GM21576 (cell line): Measurements from ENCODE around the gene BBS5.
"Not testable (repeated sequence)": the region's sequence is repeated elsewhere in the genome, so short reads cannot be mapped to it uniquely, and the experiment has no call there.

Experiments used
- ATAC-seq: cut with Tn5 transposase; IDR thresholded peaks from one replicate; pipeline ENCODE4 v1.9.1; 2021; ENCODE audit warnings: mild to moderate bottlenecking, moderate library complexity; ENCODE audit not compliant: unreplicated experiment

BBS5 gene

GRCh38 chr2:169485650-169486138 is 6.4 kb downstream of the BBS5 start:
- ATAC-seq: no peak

GRCh38 chr2:169486487-169486886 is 7.2 kb downstream of the BBS5 start:
- ATAC-seq: no peak

- no peak for ATAC-seq
Observed at GRCh38 chr2:169490834-169491233, 11.5 kb downstream of the BBS5 start.

- no peak for ATAC-seq
Observed at GRCh38 chr2:169491378-169491777, 12.1 kb downstream of the BBS5 start.

DNA sequence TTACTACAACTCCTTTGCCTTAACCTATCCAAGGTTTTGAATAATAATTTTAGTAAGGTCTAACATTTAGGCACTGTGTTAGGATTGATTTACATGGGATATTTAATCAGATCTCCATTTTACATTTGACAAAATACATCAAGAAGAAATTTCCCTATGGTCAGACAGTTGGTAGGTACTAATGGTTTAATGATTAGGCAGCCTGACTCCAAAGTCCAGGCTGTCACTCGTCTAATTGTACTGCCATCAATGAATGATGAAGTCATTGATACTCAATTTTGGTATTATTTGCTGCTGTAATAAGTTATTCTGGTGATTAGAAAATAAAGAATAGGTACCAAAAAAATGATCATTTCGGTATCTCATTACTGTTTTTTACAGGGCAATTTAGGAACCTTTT is 14.1 kb downstream of the BBS5 start:
- ATAC-seq: no peak

- no peak for ATAC-seq
Observed at GRCh38 chr2:169495310-169495928, 16.1 kb downstream of the BBS5 start.

DNA sequence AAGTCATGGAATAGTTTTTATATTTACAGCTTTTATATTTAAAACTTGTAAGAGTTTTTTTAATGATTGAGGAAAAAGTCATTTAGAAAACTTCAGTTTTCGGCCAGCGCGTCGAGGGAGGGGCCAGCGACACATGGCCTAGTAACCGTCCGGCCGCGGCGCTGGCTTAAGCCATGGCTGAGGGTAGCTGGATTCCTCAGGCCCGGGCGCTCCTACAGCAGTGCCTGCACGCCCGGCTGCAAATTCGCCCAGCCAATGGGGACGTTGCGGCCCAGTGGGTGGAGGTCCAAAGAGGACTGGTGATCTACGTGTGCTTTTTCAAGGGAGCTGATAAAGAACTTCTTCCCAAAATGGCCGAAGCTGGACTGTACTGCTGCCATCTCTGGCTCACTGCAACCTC is 25.4 kb downstream of the BBS5 start:
- ATAC-seq: no peak

DNA sequence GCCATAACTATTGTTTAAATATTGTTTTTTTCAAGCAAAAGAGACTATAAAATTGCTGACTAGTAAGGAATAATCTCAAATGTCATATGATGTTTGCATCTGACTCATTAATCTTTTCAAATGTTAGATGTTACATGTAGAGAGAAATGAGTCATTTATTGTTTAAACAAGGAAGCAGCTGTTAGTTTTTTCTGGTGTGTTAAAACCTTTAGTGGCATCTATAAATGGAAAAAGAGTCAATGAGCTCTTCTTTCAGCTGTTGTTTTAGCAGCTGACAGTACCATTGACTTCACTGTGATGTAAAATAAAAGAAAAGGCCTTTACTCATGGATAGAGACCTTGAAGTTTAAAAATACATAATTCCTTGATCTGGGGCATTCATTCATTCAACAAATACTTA is 28.4 kb downstream of the BBS5 start:
- no peak for ATAC-seq

DNA sequence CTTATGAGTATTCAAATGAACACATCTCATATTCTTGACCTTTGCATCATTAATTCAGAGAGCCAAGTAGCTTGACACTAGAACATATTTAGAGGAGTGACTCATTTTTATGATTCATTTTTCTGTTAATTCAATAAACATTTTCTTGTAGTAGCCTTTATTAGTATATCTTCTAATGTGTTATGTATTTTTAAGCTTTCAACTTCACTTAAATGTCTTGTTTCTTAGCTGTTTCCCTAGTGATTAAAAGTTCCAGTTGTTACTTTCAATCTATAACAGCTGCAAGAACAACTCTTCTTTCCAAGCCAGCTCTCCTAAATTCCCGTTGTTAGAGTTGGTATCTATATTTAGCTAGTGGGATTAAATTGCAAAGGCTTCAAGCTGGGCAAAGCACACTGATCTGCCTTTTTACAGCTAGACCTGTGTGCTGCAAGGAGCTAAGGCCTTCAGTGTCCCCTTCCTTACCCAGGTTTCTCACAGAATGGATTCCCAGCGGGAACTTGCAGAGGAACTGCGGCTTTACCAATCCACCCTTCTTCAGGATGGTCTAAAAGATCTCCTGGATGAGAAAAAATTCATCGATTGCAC is 30.1 kb downstream of the BBS5 start, which contains the start of gene KLHL41:
Gene KLHL41 (plus strand): TSS at position 405 of the 588 bp plus-strand sequence. CDS start 77 bp downstream, at position 482.
- no peak for ATAC-seq

DNA sequence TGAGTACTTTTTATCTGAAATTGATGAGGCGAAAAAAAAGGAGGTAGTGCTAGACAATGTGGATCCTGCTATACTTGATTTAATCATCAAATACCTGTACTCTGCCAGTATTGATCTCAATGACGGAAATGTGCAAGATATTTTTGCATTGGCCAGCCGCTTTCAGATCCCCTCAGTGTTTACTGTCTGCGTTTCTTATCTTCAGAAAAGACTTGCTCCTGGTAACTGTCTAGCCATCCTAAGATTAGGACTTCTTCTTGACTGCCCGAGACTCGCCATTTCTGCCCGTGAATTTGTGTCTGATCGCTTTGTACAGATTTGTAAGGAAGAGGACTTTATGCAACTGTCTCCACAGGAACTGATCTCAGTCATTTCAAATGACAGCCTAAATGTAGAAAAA is 30.7 kb downstream of the BBS5 start:
- no peak for ATAC-seq

- no peak for ATAC-seq
Observed at GRCh38 chr2:169510496-169510895, 31.2 kb downstream of the BBS5 start.

- no peak for ATAC-seq
Observed at GRCh38 chr2:169511818-169512217, 32.5 kb downstream of the BBS5 start.

DNA sequence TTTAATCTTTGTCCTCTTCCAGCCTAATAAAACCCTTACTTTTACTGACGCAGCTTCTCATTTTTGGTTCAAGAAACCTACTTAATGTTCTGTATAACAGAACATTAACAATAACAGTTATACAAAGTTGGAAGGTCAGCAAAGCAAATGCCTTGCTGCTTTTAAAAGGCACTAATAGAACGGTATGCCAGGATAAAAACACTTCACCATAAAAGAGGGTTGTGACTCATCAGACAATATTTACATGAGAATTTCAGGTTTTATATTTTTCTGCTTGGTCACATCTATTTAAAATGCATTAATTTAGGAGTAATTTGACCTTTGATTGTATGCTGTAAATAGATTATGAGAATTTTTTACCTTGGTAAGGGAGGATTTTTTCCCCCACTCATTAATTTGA is 33.2 kb downstream of the BBS5 start:
- ATAC-seq: no peak

- no peak for ATAC-seq
Observed at GRCh38 chr2:169513094-169513493, 33.8 kb downstream of the BBS5 start.

DNA sequence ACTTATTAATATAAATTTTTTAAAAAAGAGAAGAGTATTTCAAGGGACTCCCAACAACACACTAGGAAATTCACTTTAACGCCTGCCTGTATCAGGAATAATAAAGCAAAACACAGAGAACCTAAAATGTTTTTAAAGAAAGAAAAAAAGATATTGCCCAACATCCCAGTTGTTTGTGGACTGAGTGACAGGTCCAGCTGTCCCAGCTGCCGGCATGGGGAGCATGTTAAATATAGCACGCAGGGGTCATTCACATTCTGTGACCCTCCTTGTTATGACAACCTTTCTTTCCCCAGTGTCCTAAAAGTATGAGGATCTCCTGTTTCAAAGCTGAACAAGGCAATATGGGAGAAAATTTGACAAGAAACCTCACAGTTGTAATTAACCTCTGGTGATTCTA is 34.6 kb downstream of the BBS5 start:
- ATAC-seq: no peak

- ATAC-seq: not testable (repeated sequence)
Observed at GRCh38 chr2:169514758-169515157, 35.5 kb downstream of the BBS5 start.

GRCh38 chr2:169516488-169516995 is 37.2 kb downstream of the BBS5 start:
- ATAC-seq: not testable (repeated sequence)

GRCh38 chr2:169520896-169521295 is 41.6 kb downstream of the BBS5 start:
- ATAC-seq: no peak

DNA sequence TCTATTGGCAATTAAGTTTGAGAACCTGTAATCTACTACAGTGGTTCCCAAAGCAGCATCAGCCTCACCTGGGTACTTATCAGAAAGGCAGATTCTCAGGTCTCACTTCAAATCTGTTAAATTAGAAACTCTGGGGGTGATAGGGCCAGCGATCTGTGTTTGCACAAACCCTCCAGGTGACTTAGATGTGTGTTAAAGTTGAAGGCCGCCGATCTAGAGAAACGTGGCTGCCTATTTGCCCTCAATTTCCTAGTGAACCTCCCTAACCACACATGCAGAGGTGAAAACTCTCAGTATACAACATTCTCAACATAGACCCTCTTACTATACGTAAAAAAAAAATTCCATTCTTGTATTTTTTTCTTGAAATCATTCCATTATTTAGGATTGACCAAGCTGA is 44.4 kb downstream of the BBS5 start:
- ATAC-seq: no peak

GRCh38 chr2:169525434-169525833 is 46.1 kb downstream of the BBS5 start:
- no peak for ATAC-seq

GRCh38 chr2:169526451-169526850 is 47.2 kb downstream of the BBS5 start:
- ATAC-seq: no peak

DNA sequence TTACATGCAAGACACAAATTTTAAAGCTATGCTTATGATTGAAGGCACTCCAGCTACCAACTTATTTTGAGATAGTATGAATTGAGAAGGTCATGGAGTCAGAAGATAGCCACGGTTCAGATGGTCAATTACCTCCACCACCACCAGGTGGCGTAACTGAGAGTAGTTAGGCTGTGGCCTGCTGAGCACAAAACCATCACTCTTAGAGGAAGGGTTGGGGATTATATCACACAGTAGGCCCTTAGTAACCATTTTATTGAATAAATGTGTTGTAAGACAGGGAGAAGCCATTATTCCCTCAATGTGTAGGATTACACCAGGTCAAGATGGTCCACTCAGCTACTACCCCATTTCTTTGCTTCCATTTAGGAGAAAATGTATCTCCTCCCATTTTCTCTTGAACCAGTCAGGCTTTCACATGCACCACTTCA is 49.0 kb downstream of the BBS5 start:
- no peak for ATAC-seq
